GM12864 (cell line): ENCODE data around the gene RSPH3.
A peak's percentile ranks its signal among the peaks of the same experiment; 100 is the strongest.
"Not testable (repeated sequence)": the region's sequence is repeated elsewhere in the genome, so short reads cannot be mapped to it uniquely, and the experiment has no call there.

Experiments used
- DNase-seq: peaks from one replicate; pipeline ENCODE4 v3.0.0-alpha.2; 2011; ENCODE audit warnings: low read depth
- H3K4me3 ChIP-seq: 2 replicates; pipeline ENCODE4 v1.5.1; 2011; ENCODE audit warnings: mild to moderate bottlenecking, low read depth, low read length, control low read depth
- TF ChIP-seq, protein P1 (sequence below): IDR thresholded peaks from 2 replicates; pipeline ENCODE4 v1.5.1; 2011; ENCODE audit warnings: low read depth, mild to moderate bottlenecking, moderate library complexity, low read length, control low read depth, inconsistent platforms; ENCODE audit errors: missing control alignments

The RSPH3 gene

GRCh38 chr6:158958504-158959386, 41.3 kb downstream of the RSPH3 start:
- TF ChIP-seq, protein P1, sequence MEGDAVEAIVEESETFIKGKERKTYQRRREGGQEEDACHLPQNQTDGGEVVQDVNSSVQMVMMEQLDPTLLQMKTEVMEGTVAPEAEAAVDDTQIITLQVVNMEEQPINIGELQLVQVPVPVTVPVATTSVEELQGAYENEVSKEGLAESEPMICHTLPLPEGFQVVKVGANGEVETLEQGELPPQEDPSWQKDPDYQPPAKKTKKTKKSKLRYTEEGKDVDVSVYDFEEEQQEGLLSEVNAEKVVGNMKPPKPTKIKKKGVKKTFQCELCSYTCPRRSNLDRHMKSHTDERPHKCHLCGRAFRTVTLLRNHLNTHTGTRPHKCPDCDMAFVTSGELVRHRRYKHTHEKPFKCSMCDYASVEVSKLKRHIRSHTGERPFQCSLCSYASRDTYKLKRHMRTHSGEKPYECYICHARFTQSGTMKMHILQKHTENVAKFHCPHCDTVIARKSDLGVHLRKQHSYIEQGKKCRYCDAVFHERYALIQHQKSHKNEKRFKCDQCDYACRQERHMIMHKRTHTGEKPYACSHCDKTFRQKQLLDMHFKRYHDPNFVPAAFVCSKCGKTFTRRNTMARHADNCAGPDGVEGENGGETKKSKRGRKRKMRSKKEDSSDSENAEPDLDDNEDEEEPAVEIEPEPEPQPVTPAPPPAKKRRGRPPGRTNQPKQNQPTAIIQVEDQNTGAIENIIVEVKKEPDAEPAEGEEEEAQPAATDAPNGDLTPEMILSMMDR: peak; percentile 39
- DNase-seq: no peak
- no peak overlapping the region for H3K4me3 ChIP-seq

- no peak overlapping the region for H3K4me3 ChIP-seq
- TF ChIP-seq, protein P1: no peak
- DNase-seq: no peak
These were observed 44.7 kb downstream of the RSPH3 start for GRCh38 chr6:158955255-158955654.

- TF ChIP-seq, protein P1: no peak
- DNase-seq: no peak
- no peak overlapping the region for H3K4me3 ChIP-seq
These were observed 45.2 kb downstream of the RSPH3 start for GRCh38 chr6:158954753-158955152.

- not testable (repeated sequence) for DNase-seq
These were observed 48.0 kb downstream of the RSPH3 start for GRCh38 chr6:158952011-158952410.

GRCh38 chr6:158951565-158951964, 48.4 kb downstream of the RSPH3 start:
- DNase-seq, H3K4me3 ChIP-seq: not testable (repeated sequence)

More at GRCh38 chr6:158952011-158952410, 48.0 kb downstream of the RSPH3 start:
- H3K4me3 ChIP-seq: not testable (repeated sequence)

DNA sequence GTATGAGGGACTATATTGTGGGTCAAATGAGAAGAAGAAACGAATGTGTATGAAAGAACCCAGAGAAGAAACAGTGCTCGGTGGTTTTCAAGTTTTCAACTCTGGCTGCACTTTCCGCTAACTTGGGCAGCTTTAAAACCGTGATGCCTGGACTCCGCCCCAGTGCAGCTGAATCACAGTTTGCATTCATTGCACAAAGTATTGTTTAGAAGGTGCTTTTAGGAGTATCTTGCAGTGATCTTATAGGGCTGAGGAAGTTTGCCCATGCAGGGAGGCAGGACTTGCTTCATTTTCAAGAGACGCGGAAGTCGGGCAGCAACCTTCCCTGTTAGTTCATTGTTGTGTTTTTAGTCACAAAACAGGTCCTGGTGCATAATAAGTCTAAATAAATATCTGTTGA, 52.7 kb downstream of the RSPH3 start:
- no peak overlapping the region for H3K4me3 ChIP-seq
- DNase-seq: no peak
- TF ChIP-seq, protein P1: no peak

DNA sequence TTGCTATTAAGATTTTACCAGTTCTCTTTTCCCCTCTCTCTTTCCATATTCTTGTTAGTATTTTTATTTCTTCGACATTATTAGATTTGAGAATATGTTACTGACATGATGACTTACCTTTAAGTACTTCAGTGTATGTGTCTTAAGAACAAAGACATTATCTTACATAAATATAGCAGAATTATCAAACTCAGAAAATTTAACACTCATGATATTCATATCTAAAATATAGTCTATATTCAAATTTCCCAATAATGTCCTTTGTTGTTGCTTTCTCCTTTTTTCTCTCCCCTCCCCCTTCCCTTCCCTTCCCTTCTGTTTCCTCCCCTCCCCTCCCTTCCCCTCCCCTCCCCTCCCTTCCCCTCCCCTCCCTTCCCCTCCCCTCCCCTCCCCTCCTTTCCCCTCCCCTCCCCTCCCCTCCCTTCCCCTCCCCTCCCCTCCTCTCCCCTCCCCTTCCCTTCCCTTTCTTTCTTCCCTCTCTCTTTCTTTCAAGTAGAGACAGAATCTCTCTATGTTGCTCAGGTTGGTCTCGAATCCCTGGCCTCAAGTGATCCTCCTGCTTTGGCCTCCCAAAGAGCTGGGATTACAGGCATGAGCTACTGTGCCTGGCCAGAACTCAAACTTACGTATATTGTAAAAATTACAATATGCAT, 56.5 kb downstream of the RSPH3 start:
- no peak overlapping the region for H3K4me3 ChIP-seq
- TF ChIP-seq, protein P1: no peak
- no peak for DNase-seq

GRCh38 chr6:158942349-158942748, 57.7 kb downstream of the RSPH3 start:
- no peak overlapping the region for H3K4me3 ChIP-seq
- no peak for DNase-seq
- TF ChIP-seq, protein P1: no peak
